ENCODE results near the gene CDX2.

The CDX2 gene

GRCh38 chr13:27967203-27967735, 1.8 kb downstream of the CDX2 start:
- TF ChIP-seq TAF1 (IDR thresholded peaks at IDR 0.05; ENCODE audit: borderline replicate concordance, insufficient read depth, low read length) = no peak
- no peak for TF ChIP-seq POLR2AphosphoS5 (IDR thresholded peaks at IDR 0.05; ENCODE audit: low read depth, low read length)
- no peak for TF ChIP-seq REST (IDR thresholded peaks at IDR 0.05; ENCODE audit: insufficient read depth in 1 of 2, low read depth in 2 of 2, low read length in 2 of 2)
- TF ChIP-seq SIN3A (IDR thresholded peaks at IDR 0.05; ENCODE audit: borderline replicate concordance, insufficient read depth, low read length) = no peak
- TF ChIP-seq FOXP2 (optimal IDR thresholded peaks at IDR 0.05; ENCODE audit: borderline replicate concordance, extremely low read depth, extremely low read length, insufficient read depth) = no peak

GRCh38 chr13:27966641-27967202, 2.4 kb downstream of the CDX2 start:
- TF ChIP-seq REST (IDR thresholded peaks at IDR 0.05; ENCODE audit: insufficient read depth in 1 of 2, low read depth in 2 of 2, low read length in 2 of 2) (no peak), POLR2AphosphoS5 (IDR thresholded peaks at IDR 0.05; ENCODE audit: low read depth, low read length) (no peak), TAF1 (IDR thresholded peaks at IDR 0.05; ENCODE audit: borderline replicate concordance, insufficient read depth, low read length) (no peak), SIN3A (IDR thresholded peaks at IDR 0.05; ENCODE audit: borderline replicate concordance, insufficient read depth, low read length) (no peak), FOXP2 (optimal IDR thresholded peaks at IDR 0.05; ENCODE audit: borderline replicate concordance, extremely low read depth, extremely low read length, insufficient read depth) (no peak)

- no peak for TF ChIP-seq REST (IDR thresholded peaks at IDR 0.05; ENCODE audit: insufficient read depth in 1 of 2, low read depth in 2 of 2, low read length in 2 of 2)
- no peak for TF ChIP-seq FOXP2 (optimal IDR thresholded peaks at IDR 0.05; ENCODE audit: borderline replicate concordance, extremely low read depth, extremely low read length, insufficient read depth)
- no peak for TF ChIP-seq TAF1 (IDR thresholded peaks at IDR 0.05; ENCODE audit: borderline replicate concordance, insufficient read depth, low read length)
- no peak for TF ChIP-seq SIN3A (IDR thresholded peaks at IDR 0.05; ENCODE audit: borderline replicate concordance, insufficient read depth, low read length)
- no peak for TF ChIP-seq POLR2AphosphoS5 (IDR thresholded peaks at IDR 0.05; ENCODE audit: low read depth, low read length)
Observed at GRCh38 chr13:27965740-27966640, 3.1 kb downstream of the CDX2 start.

- TF ChIP-seq REST (IDR thresholded peaks at IDR 0.05; ENCODE audit: insufficient read depth in 1 of 2, low read depth in 2 of 2, low read length in 2 of 2) (no peak), POLR2AphosphoS5 (IDR thresholded peaks at IDR 0.05; ENCODE audit: low read depth, low read length) (no peak), TAF1 (IDR thresholded peaks at IDR 0.05; ENCODE audit: borderline replicate concordance, insufficient read depth, low read length) (no peak), SIN3A (IDR thresholded peaks at IDR 0.05; ENCODE audit: borderline replicate concordance, insufficient read depth, low read length) (no peak), FOXP2 (optimal IDR thresholded peaks at IDR 0.05; ENCODE audit: borderline replicate concordance, extremely low read depth, extremely low read length, insufficient read depth) (no peak)
Observed at GRCh38 chr13:27965343-27965739, 3.8 kb downstream of the CDX2 start.

Data from PFSK-1 (cell line).